Measurements from ENCODE around the gene FIBP.

- TF ChIP-seq GATA2 (IDR thresholded peaks at IDR 0.05; ENCODE audit: low read depth, low read length) (no peak), GATA3 (IDR thresholded peaks at IDR 0.05; ENCODE audit: low read depth, low read length) (no peak)
Measured at GRCh38 chr11:65856689-65857499, 31.4 kb downstream of the FIBP start.

Data from SH-SY5Y (cell line).